HEK293T (cell line): Measurements from ENCODE around the gene ADD1.
"Not testable (repeated sequence)": the region's sequence is repeated elsewhere in the genome, so short reads cannot be mapped to it uniquely, and the experiment has no call there.

Experiments
- CTCF ChIA-PET: fragments of 350-600 bp; formaldehyde crosslinking; extraction: SDS; loops from one replicate; lab custom pipeline; 2021; ENCODE audit warnings: antibody characterized with exemption, inconsistent platforms; lab: Yijun Ruan, JAX
- POLR2A ChIA-PET: fragments of 350-600 bp; formaldehyde crosslinking; extraction: SDS; loops from one replicate; lab custom pipeline; 2020; ENCODE audit warnings: antibody characterized with exemption, inconsistent platforms; lab: Yijun Ruan, JAX
- DNase-seq: peaks from one replicate; pipeline ENCODE4 v3.0.0; 2012; ENCODE audit warnings: mixed read lengths; ENCODE audit errors: extremely low spot score
- ARNT ChIP-seq: fragments of 450-650 bp; IDR thresholded peaks from 2 replicates; pipeline ENCODE4 v1.6.1; 2017; ENCODE audit warnings: mild to moderate bottlenecking
- BHLHE40 ChIP-seq: fragments of 450-650 bp; IDR thresholded peaks from 2 replicates; pipeline ENCODE4 v1.6.1; 2016; ENCODE audit warnings: mild to moderate bottlenecking, moderate library complexity, borderline replicate concordance
- CTBP1 ChIP-seq: fragments of 450-650 bp; IDR thresholded peaks from 2 replicates; pipeline ENCODE4 v1.6.1; 2016; ENCODE audit warnings: borderline replicate concordance
- ELF4 ChIP-seq: fragments of 450-650 bp; IDR thresholded peaks from 2 replicates; pipeline ENCODE4 v1.6.1; 2017; ENCODE audit warnings: antibody characterized with exemption
- FOXA1 ChIP-seq: fragments of 450-650 bp; IDR thresholded peaks from 2 replicates; pipeline ENCODE4 v1.6.1; 2016; ENCODE audit warnings: mild to moderate bottlenecking
- FOXK2 ChIP-seq: fragments of 450-650 bp; IDR thresholded peaks from 2 replicates; pipeline ENCODE4 v1.6.1; 2016; ENCODE audit warnings: mild to moderate bottlenecking
- FOXM1 ChIP-seq: fragments of 450-650 bp; IDR thresholded peaks from 2 replicates; pipeline ENCODE4 v1.6.1; 2017; ENCODE audit warnings: mild to moderate bottlenecking, borderline replicate concordance
- HDGF ChIP-seq: fragments of 450-650 bp; IDR thresholded peaks from 2 replicates; pipeline ENCODE4 v1.6.1; 2017; ENCODE audit warnings: antibody characterized with exemption, borderline replicate concordance
- L3MBTL2 ChIP-seq: fragments of 450-650 bp; conservative IDR thresholded peaks from 2 replicates; pipeline ENCODE4 v1.6.1; 2016; ENCODE audit warnings: mild to moderate bottlenecking
- LEF1 ChIP-seq: fragments of 450-650 bp; IDR thresholded peaks from 2 replicates; pipeline ENCODE4 v1.6.1; 2017; ENCODE audit warnings: mild to moderate bottlenecking, borderline replicate concordance
- NFRKB ChIP-seq: fragments of 450-650 bp; IDR thresholded peaks from 2 replicates; pipeline ENCODE4 v1.6.1; 2016; ENCODE audit warnings: mild to moderate bottlenecking, moderate library complexity
- PKNOX1 ChIP-seq: fragments of 450-650 bp; IDR thresholded peaks from 2 replicates; pipeline ENCODE4 v1.6.1; 2016
- SUZ12 ChIP-seq: fragments of 450-650 bp; IDR thresholded peaks from 2 replicates; pipeline ENCODE4 v1.6.1; 2016; ENCODE audit warnings: mild to moderate bottlenecking
- TARDBP ChIP-seq: fragments of 450-650 bp; IDR thresholded peaks from 2 replicates; pipeline ENCODE4 v1.6.1; 2016
- ZNF384 ChIP-seq: fragments of 450-650 bp; IDR thresholded peaks from 2 replicates; pipeline ENCODE4 v1.6.1; 2016

The ADD1 gene

GRCh38 chr4:2911868-2912267, 68.2 kb downstream of the ADD1 start:
- TF ChIP-seq BHLHE40: no peak
- CTCF ChIA-PET: no interaction called here
- POLR2A ChIA-PET: interaction anchor here (0.8 kb wide), 1 partner anchor 254 kb away, joined by 3 read pairs; no protein-coding TSS in a partner anchor
- DNase-seq: no peak

GRCh38 chr4:2913168-2913567, 69.5 kb downstream of the ADD1 start:
- TF ChIP-seq CTBP1 (no peak), HDGF (no peak), FOXK2 (no peak), L3MBTL2 (no peak), PKNOX1 (no peak), TARDBP (no peak), ELF4 (no peak), NFRKB (no peak), FOXA1 (no peak), ZNF384 (no peak), SUZ12 (no peak), FOXM1 (no peak), LEF1 (no peak), BHLHE40 (no peak), ARNT (no peak)
- ChIA-PET CTCF (no interaction called here), POLR2A (no interaction called here)
- DNase-seq: no peak

- no peak for DNase-seq
- CTCF ChIA-PET: no interaction called here
- TF ChIP-seq ELF4 (no peak), NFRKB (no peak), ZNF384 (no peak), PKNOX1 (no peak), CTBP1 (no peak), LEF1 (no peak)
- POLR2A ChIA-PET: no interaction called here
Observed at GRCh38 chr4:2914256-2915126, 70.8 kb downstream of the ADD1 start.

- DNase-seq: no peak
- TF ChIP-seq PKNOX1 (no peak), TARDBP (no peak), ARNT (no peak), FOXM1 (no peak), NFRKB (no peak), L3MBTL2 (no peak), ELF4 (no peak), BHLHE40 (no peak), ZNF384 (no peak), HDGF (no peak)
- ChIA-PET POLR2A (no interaction called here), CTCF (no interaction called here)
Observed at GRCh38 chr4:2915789-2916188, 72.1 kb downstream of the ADD1 start.

GRCh38 chr4:2916696-2917095, 73.1 kb downstream of the ADD1 start:
- DNase-seq, POLR2A ChIA-PET, CTCF ChIA-PET: not testable (repeated sequence)

- DNase-seq, CTCF ChIA-PET, POLR2A ChIA-PET: not testable (repeated sequence)
Observed at GRCh38 chr4:2918300-2918699, 74.7 kb downstream of the ADD1 start.

GRCh38 chr4:2918714-2919113, 75.1 kb downstream of the ADD1 start:
- POLR2A ChIA-PET, CTCF ChIA-PET, DNase-seq: not testable (repeated sequence)

- DNase-seq, POLR2A ChIA-PET, CTCF ChIA-PET: not testable (repeated sequence)
Observed at GRCh38 chr4:2922453-2923101, 78.9 kb downstream of the ADD1 start.
